HepG2 (cell line): ENCODE measurements around the gene ADI1. TPM values are rescaled to one million over a fixed set of nuclear protein-coding genes. Genes with fewer than 3 reads are reported as not detected.

Source experiments
- AGO1 ChIP-seq: fragments of 200-400 bp; formaldehyde crosslinking; IDR thresholded peaks from 2 replicates; pipeline ENCODE4 v1.6.1; 2017; ENCODE audit warnings: mild to moderate bottlenecking, low read depth, low read length, moderate library complexity; ENCODE audit not compliant: poor library complexity, severe bottlenecking
- CAMTA2 ChIP-seq: sonication (generic); formaldehyde crosslinking; IDR thresholded peaks from 2 replicates; pipeline ENCODE4 v1.4.0; 2020; ENCODE audit warnings: mild to moderate bottlenecking, missing genetic modification reagents, borderline replicate concordance
- CENPT ChIP-seq: sonication (generic); formaldehyde crosslinking; IDR thresholded peaks from 2 replicates; pipeline ENCODE4 v1.8.0; 2022; ENCODE audit warnings: low read depth, mild to moderate bottlenecking, moderate library complexity, missing genetic modification reagents
- CENPX ChIP-seq: sonication (generic); formaldehyde crosslinking; IDR thresholded peaks from 2 replicates; pipeline ENCODE4 v1.9.0; 2021; ENCODE audit warnings: mild to moderate bottlenecking, missing genetic modification reagents, moderate library complexity
- HIVEP1 ChIP-seq: sonication (generic); formaldehyde crosslinking; IDR thresholded peaks from 2 replicates; pipeline ENCODE4 v1.4.0; 2020; ENCODE audit warnings: mild to moderate bottlenecking, missing genetic modification reagents
- JARID2 ChIP-seq: sonication (generic); formaldehyde crosslinking; IDR thresholded peaks from 2 replicates; pipeline ENCODE4 v1.8.1; 2023; ENCODE audit warnings: missing genetic modification reagents, inconsistent platforms; ENCODE audit not compliant: insufficient replicate concordance
- KLF13 ChIP-seq: sonication (generic); formaldehyde crosslinking; IDR thresholded peaks from 2 replicates; pipeline ENCODE4 v1.4.0; 2020; ENCODE audit warnings: mild to moderate bottlenecking, missing genetic modification reagents
- NFKBIZ ChIP-seq: IDR thresholded peaks from 2 replicates; pipeline ENCODE4 v1.6.1; 2018; ENCODE audit warnings: missing genetic modification reagents, missing compliant biosample characterization
- PAF1 ChIP-seq: IDR thresholded peaks from 2 replicates; pipeline ENCODE4 v1.6.1; 2016; ENCODE audit warnings: missing genetic modification reagents, missing compliant biosample characterization
- PRDM10 ChIP-seq: sonication (generic); formaldehyde crosslinking; IDR thresholded peaks from 2 replicates; pipeline ENCODE4 v1.4.0; 2020; ENCODE audit warnings: low read depth, missing genetic modification reagents
- THAP7 ChIP-seq: sonication (generic); formaldehyde crosslinking; IDR thresholded peaks from 2 replicates; pipeline ENCODE4 v1.8.1; 2023; ENCODE audit warnings: mild to moderate bottlenecking, missing genetic modification reagents
- TOPORS ChIP-seq: sonication (generic); formaldehyde crosslinking; IDR thresholded peaks from 2 replicates; pipeline ENCODE4 v1.8.0; 2023; ENCODE audit warnings: mild to moderate bottlenecking, missing genetic modification reagents
- WIZ ChIP-seq: sonication (generic); formaldehyde crosslinking; IDR thresholded peaks from 2 replicates; pipeline ENCODE4 v1.5.1; 2020; ENCODE audit warnings: mild to moderate bottlenecking, missing genetic modification reagents
- ZKSCAN8 ChIP-seq: IDR thresholded peaks from 2 replicates; pipeline ENCODE4 v1.6.1; 2016; ENCODE audit warnings: borderline replicate concordance, missing genetic modification reagents, missing compliant biosample characterization
- ZNF207 ChIP-seq: fragments of 450-650 bp; IDR thresholded peaks from 2 replicates; pipeline ENCODE4 v1.6.1; 2016; ENCODE audit warnings: antibody characterized with exemption, borderline replicate concordance
- ZNF256 ChIP-seq: sonication (generic); formaldehyde crosslinking; conservative IDR thresholded peaks from 2 replicates; pipeline ENCODE4 v1.4.0; 2020; ENCODE audit warnings: missing genetic modification reagents
- ZNF350 ChIP-seq: sonication (generic); formaldehyde crosslinking; IDR thresholded peaks from 2 replicates; pipeline ENCODE4 v1.4.0; 2020; ENCODE audit warnings: mild to moderate bottlenecking, low read depth, missing genetic modification reagents, borderline replicate concordance
- ZNF484 ChIP-seq: sonication (generic); formaldehyde crosslinking; IDR thresholded peaks from 2 replicates; pipeline ENCODE4 v1.5.1; 2020; ENCODE audit warnings: mild to moderate bottlenecking, low read depth, missing genetic modification reagents, borderline replicate concordance
- ZNF567 ChIP-seq: sonication (generic); formaldehyde crosslinking; IDR thresholded peaks from 2 replicates; pipeline ENCODE4 v1.8.1; 2023; ENCODE audit warnings: mild to moderate bottlenecking, missing genetic modification reagents, borderline replicate concordance
- ZNF589 ChIP-seq: sonication (generic); formaldehyde crosslinking; conservative IDR thresholded peaks from 2 replicates; pipeline ENCODE4 v1.8.0; 2022; ENCODE audit warnings: mild to moderate bottlenecking, moderate library complexity, missing genetic modification reagents
- ZNF720 ChIP-seq: sonication (generic); formaldehyde crosslinking; IDR thresholded peaks from 2 replicates; pipeline ENCODE4 v1.4.0; 2020; ENCODE audit warnings: missing genetic modification reagents
- ZNF780A ChIP-seq: sonication (generic); formaldehyde crosslinking; IDR thresholded peaks from 2 replicates; pipeline ENCODE4 v1.8.0; 2022; ENCODE audit warnings: mild to moderate bottlenecking, missing genetic modification reagents, moderate library complexity
- ZSCAN30 ChIP-seq: sonication (generic); formaldehyde crosslinking; IDR thresholded peaks from 2 replicates; pipeline ENCODE4 v1.5.0; 2020; ENCODE audit warnings: mild to moderate bottlenecking, missing genetic modification reagents
- polyA plus RNA-seq, 8 experiments: library from polyadenylated mRNA; depleted of rRNA in 3 of 8; stranded (reverse) in 7 of 8; unstranded in 1 of 8; fragments of >200 nt; fragmentation: Illumina TruSeq in 4 of 8; extraction: Trizol in 4 of 8; gene quantifications; 2 replicates each; pipeline versions ENCODE4 v1.2.1 to v1.2.3, GENCODE V29; 2011 to 2016; ENCODE audit warnings: low read depth in 4 of 8, missing spikeins in 1 of 8, mixed read lengths in 1 of 8; ENCODE audit not compliant: insufficient read depth in 1 of 8
- total RNA-seq, 5 experiments: library from RNA; depleted of rRNA; stranded (reverse); fragments of >200 nt; fragmentation: Illumina TruSeq; extraction: Trizol; gene quantifications; 2 replicates each; pipeline ENCODE4 v1.2.3, GENCODE V29; 2016; ENCODE audit warnings: low read depth in 1 of 5
- TF ChIP-seq, protein P1 (sequence below): sonication (generic); formaldehyde crosslinking; conservative IDR thresholded peaks from 2 replicates; pipeline ENCODE4 v1.8.0; 2022; ENCODE audit warnings: low read depth, missing genetic modification reagents

The ADI1 gene
- total and polyA plus RNA-seq, 2 of the 13 experiments (the other 11 are each of a cell fraction or from before 2014, with no cell fraction given) = 28.7 to 123 TPM

DNA sequence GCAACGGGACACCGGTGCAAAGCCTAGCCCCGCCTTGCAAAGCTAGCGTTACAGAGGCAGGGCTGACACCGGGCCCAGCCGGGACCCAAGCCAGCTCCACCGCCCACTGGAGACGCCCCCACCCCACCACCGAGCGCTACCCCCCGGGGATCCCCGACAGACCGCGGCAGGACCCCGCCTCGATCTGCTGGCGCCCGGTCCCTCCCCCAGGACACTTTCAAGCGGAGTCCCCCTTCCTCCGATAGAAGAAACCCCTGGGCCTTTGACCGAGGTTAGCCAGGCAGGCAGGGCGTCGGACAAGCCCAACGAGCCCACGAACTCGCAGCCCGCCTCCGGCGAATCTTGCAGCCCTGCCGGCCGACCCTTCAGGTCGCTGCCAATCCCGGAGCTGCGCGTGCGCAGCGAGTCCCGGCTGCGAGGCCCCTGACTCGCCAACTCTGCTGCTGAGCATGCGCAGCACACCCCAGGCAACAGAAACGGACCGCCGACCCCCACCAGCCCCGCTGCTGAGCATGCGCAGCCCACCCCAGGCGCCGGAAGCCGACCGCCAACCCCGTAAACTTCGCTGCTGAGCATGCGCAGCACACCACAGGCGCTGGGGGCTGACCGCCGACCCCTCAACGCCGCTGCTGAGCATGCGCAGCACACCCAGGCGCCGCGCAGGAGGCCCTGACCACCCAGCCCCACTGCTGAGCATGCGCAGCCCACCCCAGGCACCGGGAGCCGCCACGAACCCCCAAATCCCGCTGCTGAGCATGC lies 656 bp downstream of the ADI1 start (continued):
- TF ChIP-seq THAP7 (CRISPR knock-in tag) (peak; percentile 91; the same call in 1 of the 2 replicates), CENPT (CRISPR knock-in tag) (no peak), TOPORS (CRISPR knock-in tag) (no peak), ZNF484 (no peak), HIVEP1 (CRISPR knock-in tag) (peak; percentile 76; the same call in 1 of the 2 replicates), CENPX (CRISPR knock-in tag) (no peak), CAMTA2 (no peak; the same call in 1 of the 2 replicates), ZKSCAN8 (CRISPR knock-in tag) (no peak), ZNF207 (no peak), AGO1 (no peak), PAF1 (CRISPR knock-in tag) (no peak), JARID2 (CRISPR knock-in tag) (no peak), ZNF567 (CRISPR knock-in tag) (no peak; the same call in 1 of the 2 replicates), ZNF589 (CRISPR knock-in tag) (0 out of 2 replicates have a peak, but pooled peaks have one; percentile 13), ZSCAN30 (CRISPR knock-in tag) (no peak), PRDM10 (CRISPR knock-in tag) (no peak; the same call in 1 of the 2 replicates), ZNF350 (no peak; the same call in 1 of the 2 replicates), ZNF780A (peak; percentile 26; the same call in 1 of the 2 replicates), ZNF256 (CRISPR knock-in tag) (0 out of 2 replicates have a peak, but pooled peaks have one; percentile 58), ZNF720 (no peak), WIZ (no peak), KLF13 (CRISPR knock-in tag) (no peak), NFKBIZ (CRISPR knock-in tag) (peak; percentile 4; the same call in 1 of the 2 replicates)
- TF ChIP-seq, protein P1, sequence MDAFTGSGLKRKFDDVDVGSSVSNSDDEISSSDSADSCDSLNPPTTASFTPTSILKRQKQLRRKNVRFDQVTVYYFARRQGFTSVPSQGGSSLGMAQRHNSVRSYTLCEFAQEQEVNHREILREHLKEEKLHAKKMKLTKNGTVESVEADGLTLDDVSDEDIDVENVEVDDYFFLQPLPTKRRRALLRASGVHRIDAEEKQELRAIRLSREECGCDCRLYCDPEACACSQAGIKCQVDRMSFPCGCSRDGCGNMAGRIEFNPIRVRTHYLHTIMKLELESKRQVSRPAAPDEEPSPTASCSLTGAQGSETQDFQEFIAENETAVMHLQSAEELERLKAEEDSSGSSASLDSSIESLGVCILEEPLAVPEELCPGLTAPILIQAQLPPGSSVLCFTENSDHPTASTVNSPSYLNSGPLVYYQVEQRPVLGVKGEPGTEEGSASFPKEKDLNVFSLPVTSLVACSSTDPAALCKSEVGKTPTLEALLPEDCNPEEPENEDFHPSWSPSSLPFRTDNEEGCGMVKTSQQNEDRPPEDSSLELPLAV = no peak
